NCI-H2107 (cell line): ENCODE measurements around the gene SETD7.
"Not testable (repeated sequence)": the region's sequence is repeated elsewhere in the genome, so short reads cannot be mapped to it uniquely, and the experiment has no call there.

Experiments
- DNase-seq: peaks from one replicate; lab custom pipeline; 2025; lab: John Stamatoyannopoulos, UW

SETD7 gene

DNA sequence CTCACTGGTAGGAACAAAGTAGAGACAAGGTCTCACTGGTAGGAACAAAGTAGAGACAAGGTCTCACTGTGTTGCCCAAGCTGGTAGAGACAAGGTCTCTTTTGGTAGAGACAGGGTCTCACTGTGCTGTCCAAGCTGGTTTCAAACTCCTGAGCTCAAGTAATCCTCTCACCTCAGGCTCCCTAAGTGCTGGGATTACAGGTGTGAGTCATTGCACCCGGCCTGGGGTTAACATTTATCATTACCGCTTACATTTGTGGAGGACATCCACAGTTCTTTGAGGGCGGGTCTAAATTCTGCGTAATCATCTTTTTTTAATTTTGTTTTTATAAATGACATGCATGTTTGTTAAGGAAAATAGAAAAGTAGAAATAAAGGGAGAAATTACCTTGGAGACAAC, 90.1 kb downstream of the SETD7 start:
- no peak for DNase-seq

DNA sequence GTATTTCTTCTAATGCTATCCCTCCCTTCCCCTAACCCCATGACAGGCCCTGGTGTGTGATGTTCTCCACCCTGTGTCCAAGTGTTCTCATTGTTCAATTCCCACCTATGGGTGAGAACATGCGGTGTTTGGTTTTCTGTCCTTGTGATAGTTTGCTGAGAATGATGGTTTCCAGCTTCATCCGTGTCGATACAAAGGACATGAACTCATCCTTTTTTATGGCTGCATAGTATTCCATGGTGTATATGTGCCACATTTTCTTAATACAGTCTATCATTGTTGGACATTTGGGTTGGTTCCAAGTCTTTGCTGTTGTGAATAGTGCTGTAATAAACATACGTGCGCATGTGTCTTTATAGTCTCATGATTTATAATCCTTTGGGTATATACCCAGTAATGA, 91.5 kb downstream of the SETD7 start:
- not testable (repeated sequence) for DNase-seq

DNA sequence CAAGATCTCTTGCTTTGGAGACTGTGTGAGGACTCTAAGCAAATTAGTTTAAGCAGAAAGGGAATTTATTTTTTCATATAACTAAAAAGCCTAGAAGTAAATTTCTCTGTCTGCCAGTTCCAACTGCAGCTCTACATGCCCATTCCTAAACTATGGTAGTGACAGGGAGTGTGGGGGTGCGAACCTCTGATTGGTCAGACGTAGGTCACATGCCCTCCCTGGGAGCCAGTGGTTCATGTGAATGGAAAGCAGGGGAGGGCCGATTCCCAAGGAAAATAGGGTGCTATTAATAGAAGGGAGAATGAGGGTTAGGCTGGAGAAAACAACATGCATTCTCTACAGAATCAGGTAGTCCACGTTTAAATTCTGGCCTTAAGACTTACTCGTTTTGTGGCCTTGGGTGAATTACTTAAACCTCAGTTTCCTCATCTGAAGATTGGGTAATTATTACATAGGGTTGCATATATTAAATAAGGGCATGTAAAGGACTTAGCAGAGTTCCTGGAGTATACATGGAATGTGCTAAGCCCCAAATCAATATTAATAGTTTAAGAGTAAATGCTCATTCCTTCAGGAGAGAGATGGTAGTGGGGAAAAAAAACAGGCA, 94.9 kb downstream of the SETD7 start:
- DNase-seq, result no peak

DNA sequence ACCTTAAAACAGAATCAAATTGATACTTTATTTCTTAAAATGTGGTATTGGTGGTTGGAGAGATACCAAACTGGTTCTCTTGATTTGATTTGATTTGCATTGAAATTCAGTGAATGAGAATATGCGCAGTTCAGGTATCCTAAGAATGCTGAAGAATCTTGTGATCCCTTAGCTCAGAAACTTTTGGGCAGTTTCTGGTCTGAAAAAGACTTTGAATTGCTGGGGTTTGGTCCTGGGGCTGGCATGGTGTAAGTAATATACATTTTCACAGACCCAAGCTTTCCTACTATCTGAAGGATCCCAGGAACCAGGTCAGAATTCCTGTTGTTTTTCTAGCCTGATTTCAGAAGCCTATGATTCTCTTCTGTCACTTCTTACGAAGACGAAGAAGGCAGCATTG, 95.5 kb downstream of the SETD7 start:
- DNase-seq, result no peak

GRCh38 chr4:139458999-139459398, 97.0 kb downstream of the SETD7 start:
- DNase-seq, result no peak

- DNase-seq, result no peak
Measured at GRCh38 chr4:139458543-139458942, 97.5 kb downstream of the SETD7 start.

DNA sequence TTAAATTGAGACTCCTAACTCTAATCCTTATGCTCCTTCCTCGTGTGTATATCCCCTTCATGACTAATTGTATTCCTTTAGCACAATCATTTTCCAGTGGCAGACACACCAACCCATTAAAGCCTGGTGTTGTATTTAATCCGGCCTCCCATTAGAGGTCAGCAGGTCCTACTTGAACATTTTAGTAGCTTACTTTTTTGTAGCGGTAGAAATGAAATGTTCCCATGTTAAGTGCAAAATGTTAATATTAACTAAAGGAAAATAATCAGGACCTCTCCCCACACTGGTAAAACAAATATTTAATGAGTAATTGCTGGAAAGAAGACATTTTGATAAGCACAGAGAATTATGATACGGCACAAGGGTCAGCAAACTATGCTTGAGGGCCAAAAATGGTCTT, 98.7 kb downstream of the SETD7 start:
- no peak for DNase-seq

GRCh38 chr4:139455126-139455538, 100.9 kb downstream of the SETD7 start:
- DNase-seq, result no peak

- DNase-seq, result no peak
Measured at GRCh38 chr4:139454111-139455045, 101.6 kb downstream of the SETD7 start, which contains the start of gene RAB33B. Gene RAB33B, plus strand, starts transcription at chr4:139454121. Its CDS starts 75 bp downstream, at chr4:139454196.

DNA sequence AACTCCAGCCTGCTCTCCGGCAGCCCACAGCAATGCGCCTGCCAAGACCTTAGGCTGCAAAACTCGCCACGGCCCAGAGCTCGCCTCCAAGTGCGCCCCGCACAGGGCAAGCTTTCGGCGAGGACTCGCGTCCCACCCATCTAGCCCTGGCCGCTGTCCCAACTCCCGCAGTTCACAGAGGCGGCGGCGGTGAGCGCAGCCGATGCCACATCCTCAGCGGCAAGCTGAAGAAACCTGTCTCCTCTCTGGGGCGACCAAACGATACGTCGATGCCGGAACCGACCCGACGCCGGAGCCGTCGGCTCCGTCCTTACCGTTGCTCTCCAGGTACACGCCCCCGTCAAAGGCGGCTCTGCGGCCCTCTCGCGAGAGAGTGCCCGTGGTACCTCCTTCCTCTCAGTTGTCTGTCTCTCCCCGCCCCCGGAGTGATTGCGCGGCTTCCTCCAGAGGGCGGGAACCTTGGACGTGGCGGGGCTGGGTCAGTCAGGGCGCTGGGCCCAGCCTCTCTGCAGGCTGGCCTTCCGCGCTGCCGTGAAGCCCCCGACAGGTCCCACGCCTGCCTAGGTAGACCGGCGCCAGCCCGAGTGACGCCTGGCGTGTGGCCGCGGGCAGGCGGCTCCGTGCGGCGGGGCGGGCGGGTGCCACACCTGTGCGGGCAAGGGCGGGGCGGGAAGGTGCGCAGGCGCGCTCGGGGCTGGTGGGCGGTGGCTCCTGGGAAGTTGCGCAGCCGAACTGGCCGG, 102.5 kb downstream of the SETD7 start:
- peak; percentile 64 for DNase-seq

- DNase-seq, result peak; percentile 21
Measured at GRCh38 chr4:139453041-139453370, 103.0 kb downstream of the SETD7 start.

DNA sequence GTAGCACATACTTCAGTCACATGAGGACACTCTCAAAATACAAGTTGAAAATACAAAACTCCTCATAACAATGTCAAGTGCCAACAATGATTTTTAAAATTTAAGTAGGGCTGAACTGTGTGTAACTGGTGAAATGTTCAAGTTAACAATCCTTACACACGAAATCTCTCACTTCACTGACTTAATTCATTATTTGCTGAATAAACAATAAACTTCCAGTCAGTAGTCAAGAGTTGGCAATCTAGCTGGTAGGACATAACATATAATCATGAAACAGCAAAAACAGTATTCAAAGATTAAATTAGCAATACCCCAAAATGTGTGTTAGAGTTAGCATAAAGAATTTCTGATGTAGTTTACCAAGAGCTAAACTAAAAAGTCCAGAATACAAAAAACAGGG, 104.0 kb downstream of the SETD7 start:
- no peak for DNase-seq

- no peak for DNase-seq
Measured at GRCh38 chr4:139450586-139450985, 105.4 kb downstream of the SETD7 start.

- DNase-seq, result not testable (repeated sequence)
Measured at GRCh38 chr4:139447078-139447477, 108.9 kb downstream of the SETD7 start.
